Liver (tissue), 9 donors: Measurements from ENCODE around the gene HIPK2. TPM values are rescaled to one million over a fixed set of nuclear protein-coding genes. Genes with fewer than 3 reads are reported as not detected.

Source experiments
- DNase-seq: peaks from one replicate; pipeline ENCODE4 v3.0.0-alpha.2; 2017; ENCODE audit warnings: low spot score
- H3K27ac ChIP-seq, 2 donors: one replicate each; pipeline ENCODE4 v1.7.0; 2013; ENCODE audit warnings: inconsistent platforms in 2 of 2, low read length in 2 of 2, control low read depth in 1 of 2, low read depth in 1 of 2, mild to moderate bottlenecking in 1 of 2
- H3K27me3 ChIP-seq, 4 donors: one replicate each; pipeline versions ENCODE4 v1.6.1 to v1.7.0; 2013; ENCODE audit warnings: low read length in 3 of 4, inconsistent platforms in 1 of 4, mild to moderate bottlenecking in 1 of 4, moderate library complexity in 1 of 4; ENCODE audit not compliant: control insufficient read depth in 4 of 4, insufficient read depth in 4 of 4
- H3K36me3 ChIP-seq, 4 donors: one replicate each; pipeline versions ENCODE4 v1.6.1 to v1.7.0; 2013; ENCODE audit warnings: low read length in 3 of 4, mild to moderate bottlenecking in 3 of 4, low read depth in 1 of 4, moderate library complexity in 1 of 4; ENCODE audit not compliant: control insufficient read depth in 4 of 4, insufficient read depth in 3 of 4
- H3K4me1 ChIP-seq, 4 donors: one replicate each; pipeline versions ENCODE4 v1.6.1 to v1.7.0; 2013; ENCODE audit warnings: low read length in 3 of 4, mild to moderate bottlenecking in 3 of 4, moderate library complexity in 1 of 4; ENCODE audit not compliant: control insufficient read depth in 4 of 4, insufficient read depth in 4 of 4
- H3K4me3 ChIP-seq, 3 donors: one replicate each; pipeline versions ENCODE4 v1.6.1 to v1.7.0; 2013; ENCODE audit warnings: low read length in 3 of 3, control low read depth in 1 of 3, low read depth in 1 of 3, mild to moderate bottlenecking in 1 of 3
- H3K9ac ChIP-seq, 2 donors: one replicate each; pipeline ENCODE4 v1.7.0; 2013; ENCODE audit warnings: low read length in 2 of 2, mild to moderate bottlenecking in 2 of 2, moderate library complexity in 2 of 2, control low read depth in 1 of 2, low read depth in 1 of 2
- H3K9me3 ChIP-seq, 4 donors: one replicate each; pipeline versions ENCODE4 v1.6.1 to v1.7.0; 2013; ENCODE audit warnings: low read length in 3 of 4; ENCODE audit not compliant: control insufficient read depth in 4 of 4
- EGR1 ChIP-seq, 2 donors: IDR thresholded peaks; 2 replicates each; pipeline ENCODE4 v1.6.1; 2016 to 2018; ENCODE audit warnings: antibody characterized with exemption in 2 of 2, low read depth in 2 of 2
- FOXA2 ChIP-seq: IDR thresholded peaks from 2 replicates; pipeline ENCODE4 v1.6.1; 2016; ENCODE audit warnings: antibody characterized with exemption
- GABPA ChIP-seq, 2 donors: IDR thresholded peaks in 1 of 2; conservative IDR thresholded peaks in 1 of 2; 2 replicates each; pipeline ENCODE4 v1.6.1; 2016; ENCODE audit warnings: antibody characterized with exemption in 2 of 2, mild to moderate bottlenecking in 1 of 2, moderate library complexity in 1 of 2
- HNF4A ChIP-seq, 2 donors: conservative IDR thresholded peaks; 2 replicates each; pipeline ENCODE4 v1.6.1; 2016; ENCODE audit warnings: antibody characterized with exemption in 2 of 2, mild to moderate bottlenecking in 2 of 2
- JUND ChIP-seq, 2 donors: IDR thresholded peaks; 2 replicates each; pipeline ENCODE4 v1.6.1; 2016; ENCODE audit warnings: antibody characterized with exemption in 2 of 2
- NR2F2 ChIP-seq: IDR thresholded peaks from 2 replicates; pipeline ENCODE4 v1.6.1; 2016; ENCODE audit warnings: antibody characterized with exemption
- RXRA ChIP-seq, 2 donors: IDR thresholded peaks; 2 replicates each; pipeline ENCODE4 v1.6.1; 2017 to 2018; ENCODE audit warnings: antibody characterized with exemption in 2 of 2, mild to moderate bottlenecking in 1 of 2
- SP1 ChIP-seq: IDR thresholded peaks from 2 replicates; pipeline ENCODE4 v1.6.1; 2018; ENCODE audit warnings: antibody characterized with exemption, mild to moderate bottlenecking
- TAF1 ChIP-seq: conservative IDR thresholded peaks from 2 replicates; pipeline ENCODE4 v1.6.1; 2016; ENCODE audit warnings: antibody characterized with exemption, mild to moderate bottlenecking
- YY1 ChIP-seq: IDR thresholded peaks from 2 replicates; pipeline ENCODE4 v1.6.1; 2016; ENCODE audit warnings: antibody characterized with exemption, mild to moderate bottlenecking
- WGBS: extraction: QIAGEN DNeasy Blood & Tissue Kit; methylation state at CpG from one replicate; pipeline ENCODE4 v1.1.7; 2013; 5-methylcytosine and 5-hydroxymethylcytosine counted together
- polyA plus RNA-seq, 2 donors: library from polyadenylated mRNA; stranded (reverse) in 1 of 2; unstranded in 1 of 2; fragments of 200-250 nt in 1 of 2; fragments of >200 nt in 1 of 2; fragmentation: Nextera tagmentation in 1 of 2; extraction: Ambion mirVana in 1 of 2; gene quantifications; one replicate each; pipeline versions ENCODE4 v1.2.1 to v1.2.3, GENCODE V29; 2013 to 2015
- total RNA-seq, 2 donors: library from RNA; depleted of rRNA; stranded (reverse); fragments of >200 nt; gene quantifications; one replicate each; pipeline ENCODE4 v1.2.3, GENCODE V29; 2014
- TF ChIP-seq, protein P1 (sequence below): IDR thresholded peaks from 2 replicates; pipeline ENCODE4 v1.6.1; 2016; ENCODE audit warnings: antibody characterized with exemption
- TF ChIP-seq, protein P2 (sequence below): IDR thresholded peaks from 2 replicates; pipeline ENCODE4 v1.6.1; 2016; ENCODE audit warnings: antibody characterized with exemption, mild to moderate bottlenecking
- TF ChIP-seq, protein P3 (sequence below): IDR thresholded peaks from 2 replicates; pipeline ENCODE4 v1.6.1; 2016; ENCODE audit warnings: antibody characterized with exemption
- TF ChIP-seq, protein P4 (sequence below): IDR thresholded peaks from 2 replicates; pipeline ENCODE4 v1.6.1; 2016; ENCODE audit warnings: antibody characterized with exemption
- donor health status: healthy.
- donor health status: healthy.
- donor health status: healthy.
- donor health status: healthy.
- donor health status: healthy.

Gene HIPK2
- total and polyA plus RNA-seq, 4 donors = 13.1 to 48.8 (median 16.6) TPM

DNA sequence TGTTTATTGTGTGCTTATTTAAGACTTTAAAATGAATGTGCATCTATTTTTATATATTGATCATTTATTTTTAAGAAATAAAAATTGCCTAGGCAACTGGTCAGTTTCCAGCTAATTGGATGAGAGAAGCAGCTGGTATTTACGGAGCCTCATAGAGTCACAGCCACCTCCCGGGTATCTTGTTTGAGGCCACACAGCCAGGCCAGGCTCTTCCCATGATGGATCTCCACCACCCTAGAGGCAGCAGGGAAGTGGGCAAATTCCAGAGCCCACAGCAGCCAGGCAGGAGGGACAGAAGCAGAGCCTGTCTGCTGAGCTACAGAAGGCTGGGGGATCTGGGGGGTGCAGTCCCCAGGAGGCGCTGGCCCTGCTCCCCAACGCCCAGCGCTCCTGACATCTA, 192.8 kb downstream of the HIPK2 start:
- DNase-seq = no peak
- H3K36me3 ChIP-seq = peaks cover 29 to 83% (median 57%) of the 10 kb centered on the region in 4 donors
- 95% methylated on average over 5 of the region's 5 CpGs for WGBS

DNA sequence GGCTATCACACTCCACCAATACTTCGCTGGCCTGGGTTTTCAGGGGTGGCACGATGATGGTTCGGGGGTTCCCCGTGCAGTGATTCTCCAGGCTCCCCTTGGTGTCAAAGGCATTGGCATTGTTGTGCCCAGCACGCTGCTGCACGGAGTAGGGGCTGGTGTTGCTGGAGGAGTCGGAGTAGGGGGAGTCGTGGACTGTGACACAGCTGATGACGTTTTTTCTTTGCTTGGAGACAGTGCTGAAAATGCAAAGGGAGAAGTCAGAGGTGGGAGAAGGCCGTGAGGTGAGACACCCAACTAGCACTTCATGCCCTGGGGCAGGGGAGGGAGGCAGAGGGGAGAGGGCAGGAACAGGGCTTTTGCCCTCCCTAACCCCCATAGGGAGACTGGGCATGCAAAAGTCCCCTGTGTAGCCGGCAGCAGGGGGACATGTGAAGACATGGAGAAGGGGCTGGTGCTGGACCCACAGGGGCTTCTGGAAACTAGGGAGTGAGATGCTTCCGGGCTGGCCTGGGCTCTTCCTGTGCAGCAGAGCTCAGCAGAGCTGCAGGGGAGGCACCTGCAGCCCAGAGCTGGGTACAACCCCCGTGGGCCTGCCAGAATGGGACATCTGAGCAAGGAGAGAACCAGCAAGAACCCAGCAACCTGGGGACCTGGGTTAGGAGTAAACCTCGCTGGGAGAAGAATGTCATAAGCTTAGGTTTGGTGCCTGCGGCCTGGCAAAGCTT, 193.8 kb downstream of the HIPK2 start:
- H3K36me3 ChIP-seq = peaks cover 29 to 83% (median 52%) of the 10 kb centered on the region in 4 donors
- TF ChIP-seq, protein P1, sequence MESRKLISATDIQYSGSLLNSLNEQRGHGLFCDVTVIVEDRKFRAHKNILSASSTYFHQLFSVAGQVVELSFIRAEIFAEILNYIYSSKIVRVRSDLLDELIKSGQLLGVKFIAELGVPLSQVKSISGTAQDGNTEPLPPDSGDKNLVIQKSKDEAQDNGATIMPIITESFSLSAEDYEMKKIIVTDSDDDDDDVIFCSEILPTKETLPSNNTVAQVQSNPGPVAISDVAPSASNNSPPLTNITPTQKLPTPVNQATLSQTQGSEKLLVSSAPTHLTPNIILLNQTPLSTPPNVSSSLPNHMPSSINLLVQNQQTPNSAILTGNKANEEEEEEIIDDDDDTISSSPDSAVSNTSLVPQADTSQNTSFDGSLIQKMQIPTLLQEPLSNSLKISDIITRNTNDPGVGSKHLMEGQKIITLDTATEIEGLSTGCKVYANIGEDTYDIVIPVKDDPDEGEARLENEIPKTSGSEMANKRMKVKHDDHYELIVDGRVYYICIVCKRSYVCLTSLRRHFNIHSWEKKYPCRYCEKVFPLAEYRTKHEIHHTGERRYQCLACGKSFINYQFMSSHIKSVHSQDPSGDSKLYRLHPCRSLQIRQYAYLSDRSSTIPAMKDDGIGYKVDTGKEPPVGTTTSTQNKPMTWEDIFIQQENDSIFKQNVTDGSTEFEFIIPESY = no peak
- TF ChIP-seq, protein P2, sequence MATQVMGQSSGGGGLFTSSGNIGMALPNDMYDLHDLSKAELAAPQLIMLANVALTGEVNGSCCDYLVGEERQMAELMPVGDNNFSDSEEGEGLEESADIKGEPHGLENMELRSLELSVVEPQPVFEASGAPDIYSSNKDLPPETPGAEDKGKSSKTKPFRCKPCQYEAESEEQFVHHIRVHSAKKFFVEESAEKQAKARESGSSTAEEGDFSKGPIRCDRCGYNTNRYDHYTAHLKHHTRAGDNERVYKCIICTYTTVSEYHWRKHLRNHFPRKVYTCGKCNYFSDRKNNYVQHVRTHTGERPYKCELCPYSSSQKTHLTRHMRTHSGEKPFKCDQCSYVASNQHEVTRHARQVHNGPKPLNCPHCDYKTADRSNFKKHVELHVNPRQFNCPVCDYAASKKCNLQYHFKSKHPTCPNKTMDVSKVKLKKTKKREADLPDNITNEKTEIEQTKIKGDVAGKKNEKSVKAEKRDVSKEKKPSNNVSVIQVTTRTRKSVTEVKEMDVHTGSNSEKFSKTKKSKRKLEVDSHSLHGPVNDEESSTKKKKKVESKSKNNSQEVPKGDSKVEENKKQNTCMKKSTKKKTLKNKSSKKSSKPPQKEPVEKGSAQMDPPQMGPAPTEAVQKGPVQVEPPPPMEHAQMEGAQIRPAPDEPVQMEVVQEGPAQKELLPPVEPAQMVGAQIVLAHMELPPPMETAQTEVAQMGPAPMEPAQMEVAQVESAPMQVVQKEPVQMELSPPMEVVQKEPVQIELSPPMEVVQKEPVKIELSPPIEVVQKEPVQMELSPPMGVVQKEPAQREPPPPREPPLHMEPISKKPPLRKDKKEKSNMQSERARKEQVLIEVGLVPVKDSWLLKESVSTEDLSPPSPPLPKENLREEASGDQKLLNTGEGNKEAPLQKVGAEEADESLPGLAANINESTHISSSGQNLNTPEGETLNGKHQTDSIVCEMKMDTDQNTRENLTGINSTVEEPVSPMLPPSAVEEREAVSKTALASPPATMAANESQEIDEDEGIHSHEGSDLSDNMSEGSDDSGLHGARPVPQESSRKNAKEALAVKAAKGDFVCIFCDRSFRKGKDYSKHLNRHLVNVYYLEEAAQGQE = no peak
- TF ChIP-seq SP1 (no peak), TAF1 (no peak), HNF4A (conservative IDR thresholded peaks at IDR 0.05) (no peak)
- TF ChIP-seq, protein P3, sequence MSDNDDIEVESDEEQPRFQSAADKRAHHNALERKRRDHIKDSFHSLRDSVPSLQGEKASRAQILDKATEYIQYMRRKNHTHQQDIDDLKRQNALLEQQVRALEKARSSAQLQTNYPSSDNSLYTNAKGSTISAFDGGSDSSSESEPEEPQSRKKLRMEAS = no peak
- TF ChIP-seq, protein P4, sequence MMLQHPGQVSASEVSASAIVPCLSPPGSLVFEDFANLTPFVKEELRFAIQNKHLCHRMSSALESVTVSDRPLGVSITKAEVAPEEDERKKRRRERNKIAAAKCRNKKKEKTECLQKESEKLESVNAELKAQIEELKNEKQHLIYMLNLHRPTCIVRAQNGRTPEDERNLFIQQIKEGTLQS = no peak
- H3K4me1 ChIP-seq = no peaks in the 10 kb centered on the region
- no peak overlapping the region for H3K9ac ChIP-seq
- no peaks in the 10 kb centered on the region for H3K27me3 ChIP-seq
- H3K27ac ChIP-seq = no peak overlapping the region
- whole genome bisulfite sequencing = 96% methylated on average over 15 of the region's 15 CpGs
- DNase-seq = no peak
- no peak overlapping the region for H3K4me3 ChIP-seq
- H3K9me3 ChIP-seq = no peaks in the 10 kb centered on the region

More for the DNA sequence above, 192.8 kb downstream of the HIPK2 start:
- no peak overlapping the region for H3K4me3 ChIP-seq
- no peaks in the 10 kb centered on the region for H3K27me3 ChIP-seq
- H3K27ac ChIP-seq = no peak overlapping the region
- no peaks in the 10 kb centered on the region for H3K9me3 ChIP-seq
- TF ChIP-seq, protein P3 = no peak
- TF ChIP-seq FOXA2 (no peak), HNF4A (conservative IDR thresholded peaks at IDR 0.05) (no peak), GABPA (IDR thresholded peaks at IDR 0.05 in 1 of 2, conservative IDR thresholded peaks at IDR 0.05 in 1 of 2) (no peak), RXRA (IDR thresholded peaks at IDR 0.05) (no peak), SP1 (no peak), NR2F2 (no peak), EGR1 (IDR thresholded peaks at IDR 0.05; ENCODE audit: low read depth in 2 of 2) (no peak), TAF1 (no peak), YY1 (no peak), JUND (IDR thresholded peaks at IDR 0.05) (no peak)
- TF ChIP-seq, protein P4 = no peak
- TF ChIP-seq, protein P1 = no peak
- H3K9ac ChIP-seq = no peak overlapping the region
- no peaks in the 10 kb centered on the region for H3K4me1 ChIP-seq
